Astrocyte (in vitro differentiated cells and primary cell): Measurements from ENCODE around the gene CA10. TPM values are rescaled to one million over a fixed set of nuclear protein-coding genes. Genes with fewer than 3 reads are reported as not detected.

Source experiments
- DNase-seq: peaks from one replicate; pipeline ENCODE4 v3.0.0-alpha.2; 2010; ENCODE audit warnings: low read depth
- FAIRE-seq: peaks from 2 replicates; lab custom pipeline; 2011; peaks lifted over from hg19 to GRCh38; lab: Jason Lieb, UNC
- H2AFZ ChIP-seq: 2 replicates; pipeline ENCODE4 v1.6.0; 2012; ENCODE audit warnings: low read depth, low read length, inconsistent platforms
- H3K27ac ChIP-seq: 2 replicates; pipeline ENCODE4 v1.5.1; 2011; ENCODE audit warnings: low read depth, low read length, inconsistent platforms
- H3K27me3 ChIP-seq: 2 replicates; pipeline ENCODE4 v1.6.0; 2011; ENCODE audit warnings: low read length, inconsistent platforms; ENCODE audit not compliant: insufficient read depth
- H3K36me3 ChIP-seq: 2 replicates; pipeline ENCODE4 v1.5.1; 2011; ENCODE audit warnings: low read length, inconsistent platforms; ENCODE audit not compliant: insufficient read depth
- H3K4me1 ChIP-seq: 2 replicates; pipeline ENCODE4 v1.5.1; 2011; ENCODE audit warnings: low read length, inconsistent platforms; ENCODE audit not compliant: insufficient read depth
- H3K4me2 ChIP-seq: 2 replicates; pipeline ENCODE4 v1.6.0; 2012; ENCODE audit warnings: low read length, inconsistent platforms
- H3K4me3 ChIP-seq: 2 replicates; pipeline ENCODE4 v1.5.1; 2011; ENCODE audit warnings: low read depth, mild to moderate bottlenecking, low read length, inconsistent platforms; ENCODE audit not compliant: insufficient read depth
- H3K79me2 ChIP-seq: 2 replicates; pipeline ENCODE4 v1.6.0; 2012; ENCODE audit warnings: mild to moderate bottlenecking, low read length, inconsistent platforms; ENCODE audit not compliant: insufficient read depth
- H3K9ac ChIP-seq: 2 replicates; pipeline ENCODE4 v1.6.0; 2012; ENCODE audit warnings: mild to moderate bottlenecking, low read length, inconsistent platforms
- H3K9me3 ChIP-seq: 2 replicates; pipeline ENCODE4 v1.5.1; 2012; ENCODE audit warnings: low read depth, mild to moderate bottlenecking, low read length, inconsistent platforms; ENCODE audit not compliant: insufficient read depth
- H4K20me1 ChIP-seq: 2 replicates; pipeline ENCODE4 v1.6.0; 2012; ENCODE audit warnings: low read length, inconsistent platforms; ENCODE audit not compliant: insufficient read depth
- H3K27ac Mint-ChIP-seq: one replicate; pipeline ENCODE4 v1.8.0; 2021; ENCODE audit warnings: mild to moderate bottlenecking, mixed read lengths; ENCODE audit not compliant: unreplicated experiment
- H3K27me3 Mint-ChIP-seq: one replicate; pipeline ENCODE4 v1.8.0; 2021; ENCODE audit warnings: low read depth, mixed read lengths; ENCODE audit not compliant: unreplicated experiment
- H3K36me3 Mint-ChIP-seq: one replicate; pipeline ENCODE4 v1.8.0; 2021; ENCODE audit warnings: low read depth, mixed read lengths; ENCODE audit not compliant: unreplicated experiment
- H3K4me1 Mint-ChIP-seq: one replicate; pipeline ENCODE4 v1.8.0; 2021; ENCODE audit warnings: low read depth, mixed read lengths; ENCODE audit not compliant: unreplicated experiment
- H3K4me3 Mint-ChIP-seq: one replicate; pipeline ENCODE4 v1.8.0; 2021; ENCODE audit warnings: mild to moderate bottlenecking, moderate library complexity, mixed read lengths; ENCODE audit not compliant: unreplicated experiment
- H3K9me3 Mint-ChIP-seq: one replicate; pipeline ENCODE4 v1.8.0; 2021; ENCODE audit warnings: mild to moderate bottlenecking, mixed read lengths; ENCODE audit not compliant: unreplicated experiment
- EZH2 ChIP-seq: IDR thresholded peaks from 2 replicates; pipeline ENCODE4 v1.6.1; 2012; ENCODE audit warnings: mild to moderate bottlenecking, low read length, inconsistent platforms; ENCODE audit not compliant: insufficient read depth
- total RNA-seq: library from RNA; stranded (reverse); gene quantifications from 2 replicates; pipeline ENCODE4 v1.2.1, GENCODE V29; 2021
- TF ChIP-seq, protein P1 (sequence below): IDR thresholded peaks from 2 replicates; pipeline ENCODE4 v1.5.1; 2011; ENCODE audit warnings: low read depth, mild to moderate bottlenecking, inconsistent platforms, low read length, moderate library complexity; ENCODE audit not compliant: insufficient read depth

CA10 gene
- total RNA-seq, 1 donor from 2014 or later: 0.43 TPM

DNA sequence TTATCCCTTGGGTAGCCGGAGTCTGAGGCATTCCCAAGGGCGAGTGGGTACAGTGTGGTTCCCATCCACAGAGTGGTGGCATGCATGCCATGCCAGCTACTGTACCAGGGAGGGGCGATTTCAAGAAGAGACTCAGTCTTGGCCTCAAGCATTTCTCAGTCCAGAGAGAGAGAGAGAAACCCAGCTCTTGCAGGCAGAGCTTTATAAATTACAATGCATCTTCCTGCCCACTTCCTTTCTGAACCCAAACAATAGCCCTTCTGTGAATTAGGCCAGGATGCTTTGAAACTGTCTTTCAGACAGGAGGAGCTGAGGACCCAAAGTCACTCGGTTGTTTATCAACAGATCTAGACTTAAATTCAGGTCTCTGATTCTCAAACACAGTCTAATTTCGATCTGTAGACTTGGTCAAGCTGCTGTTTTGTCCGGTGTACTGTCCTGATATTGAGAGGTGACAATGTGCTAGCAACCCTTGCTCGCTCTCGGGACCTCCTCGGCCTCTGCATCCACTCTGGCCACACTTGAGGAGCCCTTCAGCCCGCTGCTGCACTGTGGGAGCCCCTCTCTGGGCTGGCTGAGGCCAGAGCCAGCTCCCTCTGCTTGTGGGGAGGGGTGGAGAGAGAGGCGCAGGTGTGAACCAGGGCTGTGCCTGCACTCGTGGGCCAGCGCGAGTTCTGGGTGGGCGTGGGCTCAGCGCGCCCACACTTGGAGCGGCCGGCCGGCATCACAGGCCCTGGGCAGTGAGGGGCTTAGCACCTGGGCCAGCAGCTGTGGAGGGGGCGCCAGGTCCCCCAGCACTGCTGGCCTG is 490.2 kb downstream of the CA10 start:
- TF ChIP-seq EZH2: no peak
- TF ChIP-seq, protein P1, sequence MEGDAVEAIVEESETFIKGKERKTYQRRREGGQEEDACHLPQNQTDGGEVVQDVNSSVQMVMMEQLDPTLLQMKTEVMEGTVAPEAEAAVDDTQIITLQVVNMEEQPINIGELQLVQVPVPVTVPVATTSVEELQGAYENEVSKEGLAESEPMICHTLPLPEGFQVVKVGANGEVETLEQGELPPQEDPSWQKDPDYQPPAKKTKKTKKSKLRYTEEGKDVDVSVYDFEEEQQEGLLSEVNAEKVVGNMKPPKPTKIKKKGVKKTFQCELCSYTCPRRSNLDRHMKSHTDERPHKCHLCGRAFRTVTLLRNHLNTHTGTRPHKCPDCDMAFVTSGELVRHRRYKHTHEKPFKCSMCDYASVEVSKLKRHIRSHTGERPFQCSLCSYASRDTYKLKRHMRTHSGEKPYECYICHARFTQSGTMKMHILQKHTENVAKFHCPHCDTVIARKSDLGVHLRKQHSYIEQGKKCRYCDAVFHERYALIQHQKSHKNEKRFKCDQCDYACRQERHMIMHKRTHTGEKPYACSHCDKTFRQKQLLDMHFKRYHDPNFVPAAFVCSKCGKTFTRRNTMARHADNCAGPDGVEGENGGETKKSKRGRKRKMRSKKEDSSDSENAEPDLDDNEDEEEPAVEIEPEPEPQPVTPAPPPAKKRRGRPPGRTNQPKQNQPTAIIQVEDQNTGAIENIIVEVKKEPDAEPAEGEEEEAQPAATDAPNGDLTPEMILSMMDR: no peak
- Mint-ChIP-seq H3K9me3 (peaks cover 4% of the 10 kb centered on the region), H3K27me3 (peaks cover 8% of the 10 kb centered on the region), H3K27ac (no peak overlapping the region), H3K4me3 (no peak overlapping the region), H3K36me3 (no peaks in the 10 kb centered on the region), H3K4me1 (no peaks in the 10 kb centered on the region)
- Histone ChIP-seq H3K79me2 (no peaks in the 10 kb centered on the region), H3K9ac (no peak overlapping the region), H4K20me1 (no peaks in the 10 kb centered on the region), H3K36me3 (no peaks in the 10 kb centered on the region), H3K9me3 (no peaks in the 10 kb centered on the region), H3K4me1 (no peaks in the 10 kb centered on the region), H3K4me2 (no peak overlapping the region), H2AFZ (no peak overlapping the region), H3K27me3 (no peaks in the 10 kb centered on the region), H3K27ac (no peak overlapping the region), H3K4me3 (no peak overlapping the region)
- FAIRE-seq (no peak), DNase-seq (no peak)

DNA sequence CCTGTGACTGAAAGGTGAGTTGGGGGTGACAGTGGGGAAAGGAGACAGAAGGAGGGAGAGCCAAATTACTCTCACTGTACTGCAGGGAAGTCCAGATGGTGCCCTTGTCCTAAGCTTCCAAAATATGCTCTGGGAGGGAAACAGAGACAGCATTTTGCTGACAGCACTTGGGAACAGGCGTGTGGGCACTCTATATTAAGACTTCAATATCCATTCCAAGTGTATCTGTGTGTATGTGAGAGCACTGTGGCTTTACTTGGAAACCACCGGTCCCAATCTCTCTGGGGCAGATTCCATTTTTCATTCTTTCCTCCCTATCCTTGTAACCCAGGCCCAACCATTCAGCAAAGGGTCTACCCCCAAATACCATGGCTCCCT is 490.8 kb downstream of the CA10 start:
- no peaks in the 10 kb centered on the region for H3K4me1 ChIP-seq
- H4K20me1 ChIP-seq: no peaks in the 10 kb centered on the region
- DNase-seq: no peak
- no peaks in the 10 kb centered on the region for H3K9me3 ChIP-seq
- no peaks in the 10 kb centered on the region for H3K79me2 ChIP-seq
- H3K9me3 Mint-ChIP-seq: peaks cover 4% of the 10 kb centered on the region
- H3K27me3 Mint-ChIP-seq: peaks cover 8% of the 10 kb centered on the region
- no peak for FAIRE-seq
- H3K4me3 ChIP-seq: no peak overlapping the region
- no peak overlapping the region for H2AFZ ChIP-seq
- no peak overlapping the region for H3K27ac Mint-ChIP-seq
- no peak overlapping the region for H3K4me2 ChIP-seq
- H3K4me1 Mint-ChIP-seq: no peaks in the 10 kb centered on the region
- no peak overlapping the region for H3K9ac ChIP-seq
- no peak overlapping the region for H3K4me3 Mint-ChIP-seq
- H3K27me3 ChIP-seq: no peaks in the 10 kb centered on the region
- no peak for TF ChIP-seq EZH2
- TF ChIP-seq, protein P1: no peak
- no peak overlapping the region for H3K27ac ChIP-seq
- H3K36me3 ChIP-seq: no peaks in the 10 kb centered on the region
- no peaks in the 10 kb centered on the region for H3K36me3 Mint-ChIP-seq
